Activated CD4-positive, alpha-beta T cell treated with anti-CD3 and anti-CD28 coated beads, Interleukin-2, Interleukin-6, amounts not matched to agents 100 ng/mL and 50 ng/mL, durations not matched to agents 16 hours and 8 hours (primary cell): ENCODE data around the gene GLYR1.

Experiments
- DNase-seq: peaks from one replicate; pipeline ENCODE4 v3.0.0-alpha.2; 2020

Gene GLYR1

DNA sequence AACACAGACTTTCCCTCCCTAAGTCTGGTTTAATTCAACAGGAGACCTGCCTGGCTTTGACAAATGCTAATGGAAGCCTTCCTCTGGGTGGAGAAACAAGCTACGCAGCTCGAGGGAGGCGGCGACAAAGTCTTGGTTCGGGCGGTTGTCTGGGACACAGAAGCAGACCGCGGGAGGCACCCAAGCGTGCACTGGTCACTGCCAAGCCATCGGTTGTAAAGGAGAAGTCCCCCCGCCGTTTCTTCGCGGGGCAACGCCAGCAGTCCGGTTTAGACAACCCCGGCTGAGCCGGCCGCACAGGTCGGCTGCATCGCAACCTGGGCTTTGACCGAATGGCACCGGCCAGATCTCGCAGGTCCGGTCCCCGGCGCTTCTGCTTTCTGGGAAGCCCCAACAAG lies 586 bp downstream of the GLYR1 start:
- DNase-seq, result peak; percentile 40

DNA sequence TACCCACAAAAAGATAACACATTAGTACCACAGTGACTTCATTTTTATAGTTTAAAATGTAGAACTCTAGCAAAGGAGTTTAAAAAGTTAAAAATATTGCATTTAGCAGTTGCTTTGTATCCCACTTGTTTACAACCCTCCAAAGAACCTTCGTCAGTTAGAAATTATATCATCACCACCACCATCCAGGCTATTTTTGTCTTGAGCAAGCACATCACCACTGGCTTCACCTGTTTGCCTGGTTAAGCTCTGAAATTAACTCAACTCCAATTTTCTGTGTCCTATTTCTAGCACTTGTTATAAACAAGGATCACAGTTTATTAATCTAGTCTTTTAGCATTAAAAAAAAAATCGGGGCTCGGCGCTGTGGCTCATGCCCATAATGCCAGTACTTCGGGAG lies 6.1 kb downstream of the GLYR1 start:
- no peak for DNase-seq

GRCh38 chr16:4839942-4840341 lies 7.1 kb downstream of the GLYR1 start:
- no peak for DNase-seq

GRCh38 chr16:4837733-4838501 lies 9.2 kb downstream of the GLYR1 start:
- no peak for DNase-seq

DNA sequence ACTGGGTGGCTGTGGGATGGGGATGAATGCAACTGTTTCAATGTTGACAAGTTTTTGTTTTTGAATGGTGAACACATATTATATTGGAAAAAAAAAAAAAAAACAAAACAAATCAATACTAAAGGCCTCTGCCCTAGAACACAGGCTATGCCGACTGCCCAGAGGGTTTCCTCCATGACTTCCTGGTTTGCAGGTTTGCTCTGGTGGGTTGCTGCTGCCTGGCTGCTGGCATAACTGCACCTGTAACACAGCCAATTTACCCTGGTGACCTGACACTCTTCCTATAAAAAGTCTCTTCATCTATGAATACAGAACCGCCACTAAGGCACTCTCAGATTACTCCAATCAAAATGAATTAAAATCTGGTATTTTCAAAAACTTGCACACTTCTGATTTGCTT lies 10.4 kb downstream of the GLYR1 start:
- no peak for DNase-seq

GRCh38 chr16:4833584-4833983 lies 13.5 kb downstream of the GLYR1 start:
- peak; percentile 10 for DNase-seq

DNA sequence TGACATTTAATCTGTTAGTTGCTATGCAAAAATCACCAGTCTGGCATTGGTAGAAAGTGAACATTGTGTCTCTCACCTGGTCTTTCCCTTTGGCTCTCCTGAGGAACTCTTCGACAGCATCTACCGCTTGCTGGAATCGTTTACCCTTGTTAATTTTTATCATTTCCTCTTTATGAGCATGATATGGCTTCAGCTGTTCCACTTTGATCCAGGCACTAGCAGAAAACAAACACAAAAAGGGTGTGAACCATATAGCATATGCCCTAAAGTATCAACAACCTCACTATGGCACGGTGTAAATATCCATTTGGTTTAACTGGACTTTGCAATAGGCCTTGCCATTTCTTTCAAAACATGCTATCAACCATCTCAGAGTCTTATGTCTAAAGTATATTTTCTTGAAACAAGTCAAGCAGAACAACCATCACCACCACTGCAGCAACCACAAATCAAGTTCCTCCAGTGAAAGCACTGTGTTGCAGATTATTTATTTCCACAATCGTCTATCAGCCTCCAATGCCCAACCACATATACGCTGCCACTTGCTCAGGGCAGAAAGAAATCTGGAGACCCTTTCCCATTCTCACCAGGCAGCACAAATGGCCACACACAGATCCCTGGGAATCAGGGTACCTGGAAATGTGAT lies 14.3 kb downstream of the GLYR1 start:
- no peak for DNase-seq

GRCh38 chr16:4831616-4832015 lies 15.5 kb downstream of the GLYR1 start:
- DNase-seq, result no peak

- DNase-seq, result no peak
Measured at GRCh38 chr16:4830408-4830807, 16.7 kb downstream of the GLYR1 start.

DNA sequence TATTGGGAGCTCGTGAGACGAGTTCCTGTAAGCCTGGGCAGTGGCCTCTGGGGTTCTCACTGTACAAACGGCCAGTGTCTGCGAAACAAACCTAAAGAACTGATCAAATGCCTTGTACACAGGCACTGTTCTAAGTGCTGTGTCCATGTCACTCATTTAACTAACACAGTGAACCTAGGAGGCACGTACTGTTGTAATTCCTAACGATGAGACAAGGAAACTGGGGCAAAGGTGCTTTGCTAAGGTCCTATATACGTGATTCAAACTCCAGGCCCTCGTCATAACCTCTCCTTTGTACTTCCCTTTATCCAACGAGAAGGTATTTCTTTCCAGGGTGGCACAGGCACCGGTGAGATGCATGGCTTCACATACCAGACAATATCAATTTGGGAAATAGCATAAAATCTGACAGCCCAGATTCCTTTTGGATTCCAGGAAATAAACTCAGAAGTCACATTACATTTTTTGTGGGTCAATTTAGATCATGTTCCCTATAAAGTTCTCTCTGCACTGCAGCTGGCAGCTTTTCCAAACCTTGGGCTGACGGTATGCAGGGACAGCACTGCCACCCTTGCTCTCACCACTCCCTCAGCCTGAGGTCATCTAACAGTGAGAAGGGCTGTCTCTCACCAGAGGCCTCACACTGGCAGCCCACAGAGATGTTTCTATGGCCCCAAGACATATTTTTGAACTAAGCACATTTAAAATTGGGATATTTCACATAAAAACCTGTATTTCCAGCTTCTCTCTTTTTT lies 18.3 kb downstream of the GLYR1 start:
- DNase-seq, result no peak

- no peak for DNase-seq
Measured at GRCh38 chr16:4826980-4827379, 20.1 kb downstream of the GLYR1 start.

DNA sequence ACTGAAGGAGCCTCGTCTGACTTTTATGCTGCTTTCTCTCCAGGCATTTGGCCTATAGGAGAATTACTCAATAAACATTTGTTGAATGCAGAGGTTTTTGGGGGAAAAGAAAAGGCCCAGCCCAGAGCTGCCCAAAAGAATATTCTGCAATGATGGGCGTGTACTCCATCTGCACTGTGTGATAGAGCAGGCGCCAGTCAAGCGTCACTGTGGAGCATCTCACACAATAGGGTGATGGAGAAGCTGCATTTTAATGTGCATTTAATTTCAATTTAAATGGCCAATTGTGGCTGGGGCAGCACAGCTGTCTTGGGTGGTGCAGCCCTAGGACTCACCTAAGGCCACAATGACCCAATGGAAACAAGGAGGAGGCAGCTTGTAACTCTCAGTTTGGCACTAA lies 20.6 kb downstream of the GLYR1 start:
- no peak for DNase-seq

GRCh38 chr16:4825196-4825595 lies 21.9 kb downstream of the GLYR1 start:
- no peak for DNase-seq

DNA sequence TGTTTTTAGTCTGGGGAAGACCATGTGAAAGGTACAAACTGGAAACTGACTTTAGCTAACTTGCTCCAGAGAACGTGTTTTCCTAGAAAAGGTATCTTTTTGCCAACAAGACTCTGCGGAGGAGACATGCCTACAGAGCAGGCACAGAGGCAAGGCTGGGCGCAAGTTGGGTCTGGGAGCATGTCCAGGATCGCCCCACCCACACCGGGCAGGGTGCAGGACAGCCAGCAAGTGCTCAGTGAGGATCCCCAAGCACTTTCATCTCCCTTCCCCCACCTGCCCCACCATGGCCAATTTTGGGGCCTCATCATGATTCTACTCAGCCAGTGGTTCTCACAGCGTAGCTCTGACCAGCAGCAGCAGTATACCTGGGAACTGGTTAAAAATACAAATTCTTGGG lies 26.4 kb downstream of the GLYR1 start:
- no peak for DNase-seq

GRCh38 chr16:4814542-4815173 lies 32.4 kb downstream of the GLYR1 start:
- DNase-seq, result no peak

- DNase-seq, result no peak
Measured at GRCh38 chr16:4814046-4814445, 33.0 kb downstream of the GLYR1 start.

DNA sequence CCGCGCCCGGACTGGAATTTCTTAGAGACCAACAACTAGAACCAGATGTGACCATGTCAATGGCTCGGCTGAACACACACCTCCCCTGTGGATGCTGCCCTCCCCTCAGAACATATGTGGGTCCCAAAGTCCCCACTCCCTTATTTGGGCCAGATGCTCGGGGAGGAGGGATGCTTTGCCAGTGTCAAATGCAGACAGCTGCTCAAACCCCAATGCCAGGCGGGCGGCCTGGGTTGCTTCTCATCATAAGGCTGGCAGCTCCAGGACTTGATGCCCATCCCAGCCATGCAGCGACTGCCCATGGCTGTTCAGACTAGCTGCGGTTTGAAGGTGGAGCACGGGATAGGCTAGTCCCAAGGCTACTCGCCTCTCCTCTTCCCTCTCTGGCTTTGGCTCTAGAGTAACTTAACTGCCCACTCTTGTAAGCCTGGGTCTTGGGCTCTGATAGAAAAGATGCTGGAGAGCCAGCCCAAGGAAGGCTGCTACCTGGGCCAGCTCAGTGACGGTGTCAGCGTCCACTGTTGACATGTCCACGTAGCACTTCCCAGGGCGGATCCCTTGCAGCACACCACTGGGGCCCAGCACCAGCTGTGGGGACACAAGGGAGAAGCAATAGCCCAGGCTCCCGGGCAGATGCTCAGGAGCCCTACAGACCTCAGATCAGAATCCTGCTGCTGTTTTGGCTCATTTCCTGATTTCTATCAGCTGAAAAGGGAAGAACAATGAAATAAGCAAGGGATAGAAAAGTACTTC lies 33.7 kb downstream of the GLYR1 start:
- no peak for DNase-seq

- DNase-seq, result no peak
Measured at GRCh38 chr16:4811773-4812172, 35.3 kb downstream of the GLYR1 start.

- no peak for DNase-seq
Measured at GRCh38 chr16:4811242-4811641, 35.8 kb downstream of the GLYR1 start.

GRCh38 chr16:4806280-4806679 lies 40.8 kb downstream of the GLYR1 start:
- DNase-seq, result no peak

DNA sequence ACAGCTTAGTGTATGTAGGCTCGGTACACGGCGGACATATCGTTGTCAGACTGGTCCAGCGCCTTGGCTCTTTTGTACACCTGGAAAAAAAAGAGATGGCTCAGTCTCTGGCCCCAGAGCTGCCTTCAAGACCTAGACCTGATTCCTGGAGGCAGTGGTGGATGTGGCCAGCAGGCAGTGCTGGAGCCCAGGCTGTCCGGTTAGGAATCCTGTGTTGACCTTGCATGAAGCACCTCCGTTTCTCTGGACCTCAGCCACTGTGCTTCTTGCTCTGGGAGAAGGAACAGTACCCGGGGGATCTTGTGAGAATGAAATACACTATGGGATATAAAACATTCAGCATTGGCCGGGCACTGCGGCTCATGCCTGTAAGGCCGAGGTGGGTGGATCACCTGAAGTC lies 41.9 kb downstream of the GLYR1 start:
- no peak for DNase-seq

DNA sequence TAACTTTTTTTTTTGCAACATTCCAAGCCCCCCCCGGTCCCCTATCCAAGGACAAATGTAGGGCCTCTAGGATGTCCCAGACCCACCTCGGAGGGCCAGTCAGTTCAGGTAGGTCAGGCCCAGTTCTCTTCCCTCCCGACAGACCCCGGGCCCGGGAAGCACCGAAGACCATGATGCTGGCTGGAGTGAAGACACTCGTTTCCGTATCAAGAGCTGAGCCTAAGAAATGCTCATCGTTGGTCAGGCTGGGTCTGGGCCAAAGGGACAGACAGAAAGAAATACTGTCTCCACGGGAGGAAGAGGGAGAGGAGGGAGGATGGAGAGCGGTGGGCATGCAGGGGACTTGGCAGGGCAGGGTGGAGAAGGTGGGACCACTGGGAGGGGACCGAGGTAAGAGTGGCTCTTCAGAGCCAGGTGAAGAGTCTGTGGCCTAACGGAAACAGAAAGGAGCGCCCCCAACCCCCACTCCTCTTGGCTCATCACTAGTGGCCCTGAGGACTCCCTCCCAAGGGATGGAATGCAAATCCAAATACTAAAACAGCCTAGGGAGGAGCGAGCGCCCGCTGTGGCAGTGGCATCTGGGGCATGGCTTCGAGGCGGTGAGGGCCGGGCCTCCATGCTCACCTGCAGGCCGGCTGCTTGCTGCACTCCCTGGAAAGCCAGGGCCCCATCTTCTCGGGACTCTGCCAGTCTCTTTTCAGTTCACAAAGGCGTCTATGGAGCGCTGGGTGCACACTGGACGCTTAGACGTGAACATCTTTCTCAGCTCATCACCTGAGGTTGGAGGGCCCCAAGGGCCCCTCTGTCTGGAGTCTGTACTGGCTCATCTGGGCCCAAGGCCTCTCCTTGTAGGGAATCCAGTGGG lies 43.0 kb downstream of the GLYR1 start:
- no peak for DNase-seq
